Ovary (tissue), 3 donors: ENCODE measurements around the gene FANCI.

Source experiments
- CTCF ChIP-seq, 3 donors: fragments of 450-650 bp in 2 of 3; fragments of 200-600 bp in 1 of 3; IDR thresholded peaks; one replicate each; pipeline versions ENCODE4 v1.5.1 to v1.8.0; 2016 to 2022; ENCODE audit warnings: antibody characterized with exemption in 3 of 3, mild to moderate bottlenecking in 1 of 3
- POLR2A ChIP-seq: fragments of 450-650 bp; IDR thresholded peaks from one replicate; pipeline ENCODE4 v1.6.1; 2017; ENCODE audit warnings: antibody characterized with exemption, mild to moderate bottlenecking, moderate library complexity
- donor health status: DM: no; HTN: no; CAD: no.

- TF ChIP-seq POLR2A (no peak), CTCF (IDR thresholded peaks at IDR 0.05) (no peak)
Measured at GRCh38 chr15:89361451-89362202, 117.8 kb downstream of the FANCI start.
